PC-9 (cell line): ENCODE measurements around the gene AGAP1.

Experiments used
- CTCF ChIP-seq: fragments of 200-600 bp; sonication (generic); conservative IDR thresholded peaks from 2 replicates; pipeline ENCODE4 v1.6.1; 2017; ENCODE audit warnings: mixed run types, antibody characterized with exemption, mild to moderate bottlenecking, moderate library complexity
- EZH2 ChIP-seq: fragments of 200-600 bp; sonication (generic); IDR thresholded peaks from 2 replicates; pipeline ENCODE4 v1.8.0; 2017; ENCODE audit warnings: antibody characterized with exemption, low read depth

GRCh38 chr2:235970204-235971040 is 476.6 kb downstream of the AGAP1 start:
- no peak for TF ChIP-seq EZH2
- no peak for TF ChIP-seq CTCF
